NCI-H345 treated with DMSO at 0.1 percent for 48 hours (cell line): ENCODE measurements around the gene EMC8.

Source experiments
- DNase-seq: peaks from one replicate; lab custom pipeline; 2025; ENCODE audit not compliant: unreplicated experiment; lab: John Stamatoyannopoulos, UW

The EMC8 gene

GRCh38 chr16:85731179-85731578 lies 68.2 kb downstream of the EMC8 start:
- DNase-seq: no peak

- DNase-seq: no peak
These were observed 69.2 kb downstream of the EMC8 start for GRCh38 chr16:85730186-85730465.

GRCh38 chr16:85729452-85730185 lies 69.7 kb downstream of the EMC8 start:
- no peak for DNase-seq

- no peak for DNase-seq
These were observed 70.5 kb downstream of the EMC8 start for GRCh38 chr16:85728879-85729278.
